Stimulated activated CD4-positive, alpha-beta T cell treated with anti-CD3 and anti-CD28 coated beads, Interleukin-4, amount 100 ng/mL, for 4 hours (primary cell): Measurements from ENCODE around the gene HOXA6.

ENCODE experiments used
- DNase-seq, 2 experiments: peaks; one replicate each; pipeline ENCODE4 v3.0.0-alpha.2; 2020

Gene HOXA6

GRCh38 chr7:27133409-27134231, 14.0 kb downstream of the HOXA6 start:
- DNase-seq: no peak

- DNase-seq: no peak
Observed at GRCh38 chr7:27132978-27133377, 14.6 kb downstream of the HOXA6 start.

- DNase-seq: no peak
Observed at GRCh38 chr7:27132214-27132613, 15.4 kb downstream of the HOXA6 start.

- DNase-seq: no peak
Observed at GRCh38 chr7:27131390-27131819, 16.2 kb downstream of the HOXA6 start.

GRCh38 chr7:27130540-27131389, 16.8 kb downstream of the HOXA6 start, which contains the start of gene HOXA4:
Gene HOXA4, minus strand, starts transcription at chr7:27130757. Its CDS starts 24 bp downstream, at chr7:27130733.
- DNase-seq: peak; percentile 69 to 71

- no peak for DNase-seq
Observed at GRCh38 chr7:27129729-27130539, 17.6 kb downstream of the HOXA6 start.

GRCh38 chr7:27128776-27129728, 18.5 kb downstream of the HOXA6 start:
- DNase-seq: no peak

GRCh38 chr7:27128034-27128433, 19.5 kb downstream of the HOXA6 start:
- no peak for DNase-seq

GRCh38 chr7:27126596-27127327, 20.8 kb downstream of the HOXA6 start:
- DNase-seq: no peak

- no peak for DNase-seq
Observed at GRCh38 chr7:27125986-27126394, 21.6 kb downstream of the HOXA6 start.

- DNase-seq: no peak
Observed at GRCh38 chr7:27124902-27125689, 22.5 kb downstream of the HOXA6 start.

- DNase-seq: no peak
Observed at GRCh38 chr7:27124096-27124901, 23.3 kb downstream of the HOXA6 start.

- DNase-seq: no peak
Observed at GRCh38 chr7:27123477-27124053, 24.0 kb downstream of the HOXA6 start.

- DNase-seq: no peak
Observed at GRCh38 chr7:27123007-27123476, 24.5 kb downstream of the HOXA6 start.

GRCh38 chr7:27122077-27122910, 25.3 kb downstream of the HOXA6 start:
- no peak for DNase-seq

GRCh38 chr7:27121684-27122076, 25.9 kb downstream of the HOXA6 start:
- no peak for DNase-seq

GRCh38 chr7:27119412-27119911, 28.1 kb downstream of the HOXA6 start:
- DNase-seq: no peak

- no peak for DNase-seq
Observed at GRCh38 chr7:27118580-27118979, 29.0 kb downstream of the HOXA6 start.
